ENCODE measurements around the gene SPRING1.
"Not testable (repeated sequence)": the region's sequence is repeated elsewhere in the genome, so short reads cannot be mapped to it uniquely, and the experiment has no call there.

SPRING1 gene

GRCh38 chr12:116737774-116738657 lies at the start of gene SPRING1, which contains the start of gene RNFT2:
TSS of gene SPRING1 (minus strand) at chr12:116738069. CDS start at chr12:116737900, 169 bp downstream.
TSS of gene RNFT2 (plus strand) at chr12:116738315. CDS start at chr12:116740498, 2,183 bp downstream.
- DNase-seq: peak; percentile 99

- no peak for DNase-seq
These were observed 46.4 kb upstream of the SPRING1 start for GRCh38 chr12:116784238-116784612.

GRCh38 chr12:116783525-116784237 lies 45.8 kb upstream of the SPRING1 start:
- no peak for DNase-seq

- DNase-seq: no peak
These were observed 43.1 kb upstream of the SPRING1 start for GRCh38 chr12:116780942-116781341.

GRCh38 chr12:116779597-116779996 lies 41.7 kb upstream of the SPRING1 start:
- no peak for DNase-seq

GRCh38 chr12:116777245-116777644 lies 39.4 kb upstream of the SPRING1 start:
- no peak for DNase-seq

GRCh38 chr12:116774020-116774419 lies 36.2 kb upstream of the SPRING1 start:
- DNase-seq: no peak

- DNase-seq: peak; percentile 57
These were observed 35.4 kb upstream of the SPRING1 start for GRCh38 chr12:116773276-116773731.

GRCh38 chr12:116771651-116772050 lies 33.8 kb upstream of the SPRING1 start:
- no peak for DNase-seq

GRCh38 chr12:116766746-116767145 lies 28.9 kb upstream of the SPRING1 start:
- DNase-seq: no peak

GRCh38 chr12:116766285-116766684 lies 28.4 kb upstream of the SPRING1 start:
- DNase-seq: no peak

- no peak for DNase-seq
These were observed 27.4 kb upstream of the SPRING1 start for GRCh38 chr12:116765271-116765670.

GRCh38 chr12:116761499-116761898 lies 23.6 kb upstream of the SPRING1 start:
- no peak for DNase-seq

- no peak for DNase-seq
These were observed 22.8 kb upstream of the SPRING1 start for GRCh38 chr12:116760622-116761020.

GRCh38 chr12:116759783-116760621 lies 22.1 kb upstream of the SPRING1 start:
- no peak for DNase-seq

GRCh38 chr12:116754783-116755182 lies 16.9 kb upstream of the SPRING1 start:
- not testable (repeated sequence) for DNase-seq

- not testable (repeated sequence) for DNase-seq
These were observed 16.2 kb upstream of the SPRING1 start for GRCh38 chr12:116754097-116754496.

- DNase-seq: no peak
These were observed 12.4 kb upstream of the SPRING1 start for GRCh38 chr12:116750298-116750697.

GRCh38 chr12:116749884-116750283 lies 12.0 kb upstream of the SPRING1 start:
- no peak for DNase-seq

- DNase-seq: no peak
These were observed 7.7 kb upstream of the SPRING1 start for GRCh38 chr12:116745554-116745953.

GRCh38 chr12:116744766-116745165 lies 6.9 kb upstream of the SPRING1 start:
- no peak for DNase-seq

GRCh38 chr12:116742787-116743186 lies 4.9 kb upstream of the SPRING1 start:
- DNase-seq: not testable (repeated sequence)

- DNase-seq: no peak
These were observed 1.6 kb upstream of the SPRING1 start for GRCh38 chr12:116739381-116739887.

Measured in HCEC 1CT (cell line).